K562 (cell line): ENCODE results near the gene KLF5. TPM values are rescaled to one million over a fixed set of nuclear protein-coding genes. Genes with fewer than 3 reads are reported as not detected.

Source experiments
- ATAC-seq: fragments of 200-7000 bp; cut with Tn5 transposase; 3 replicates; pipeline ENCODE4 v1.9.1; 2020; ENCODE audit warnings: moderate library complexity
- BruUV-seq: library from RNA; stranded (reverse); fragments of 400-500 nt; replicated peaks from 2 replicates; lab custom pipeline; 2021; lab: Mats Ljungman, UMichigan
- CTCF ChIA-PET: fragments of 300-600 bp; formaldehyde crosslinking; extraction: SDS; loops from one replicate; lab custom pipeline; 2021; ENCODE audit warnings: low intra/inter-chr PET ratio; lab: Yijun Ruan, JAX
- POLR2A ChIA-PET: fragments of 300-600, 350-650 bp; sonication (Branson Sonifier 250); formaldehyde crosslinking; extraction: SDS; loops from one replicate; lab custom pipeline; 2021; ENCODE audit warnings: antibody characterized with exemption, inconsistent platforms; lab: Yijun Ruan, JAX
- DNase-seq, 4 experiments: peaks; one replicate each; pipeline versions ENCODE4 v3.0.0 to v3.0.0-alpha.2; 2011 to 2018; ENCODE audit warnings: low spot score in 3 of 4, mixed read lengths in 3 of 4; ENCODE audit errors: extremely low read depth in 1 of 4
- FAIRE-seq: peaks from 2 replicates; lab custom pipeline; 2011; peaks lifted over from hg19 to GRCh38; lab: Jason Lieb, UNC
- H2AFZ ChIP-seq: 2 replicates; pipeline ENCODE4 v1.6.0; 2011; ENCODE audit warnings: low read depth, low read length, control low read depth, inconsistent platforms
- H3K27ac ChIP-seq: fragments of 200-600 bp; 3 replicates; pipeline ENCODE4 v1.8.0; 2011; ENCODE audit warnings: low read depth, mild to moderate bottlenecking, control low read depth, inconsistent platforms, low read length, moderate library complexity, mixed read lengths; ENCODE audit errors: extremely low read depth
- H3K27me3 ChIP-seq, 2 experiments: fragments of 300-600 bp in 1 of 2; 2 replicates in 1 of 2; 3 replicates in 1 of 2; pipeline versions ENCODE4 v1.6.0 to v1.8.0; 2011; ENCODE audit warnings: inconsistent platforms in 2 of 2, low read length in 2 of 2, mild to moderate bottlenecking in 1 of 2, mixed read lengths in 1 of 2, moderate library complexity in 1 of 2; ENCODE audit not compliant: control insufficient read depth in 2 of 2, insufficient read depth in 2 of 2
- H3K36me3 ChIP-seq: fragments of 300-600 bp; 3 replicates; pipeline ENCODE4 v1.8.0; 2011; ENCODE audit warnings: mild to moderate bottlenecking, low read length, inconsistent platforms; ENCODE audit not compliant: control insufficient read depth, insufficient read depth
- H3K4me1 ChIP-seq, 2 experiments: fragments of 200-600 bp in 1 of 2; replicated peaks in 1 of 2; 2 replicates in 1 of 2; 3 replicates in 1 of 2; pipeline versions ENCODE4 v1.5.1 to v1.8.0; 2011; ENCODE audit warnings: inconsistent platforms in 2 of 2, low read length in 2 of 2, mild to moderate bottlenecking in 1 of 2, mixed read lengths in 1 of 2, moderate library complexity in 1 of 2; ENCODE audit not compliant: control insufficient read depth in 2 of 2, insufficient read depth in 2 of 2
- H3K4me2 ChIP-seq: 2 replicates; pipeline ENCODE4 v1.6.1; 2011; ENCODE audit warnings: low read length, control low read depth, inconsistent platforms, mixed read lengths; ENCODE audit not compliant: insufficient read depth
- H3K4me3 ChIP-seq: fragments of 200-600 bp; sonication (generic), shearing (Covaris generic); 2 replicates; pipeline ENCODE4 v1.5.1; 2016; ENCODE audit warnings: control low read depth, inconsistent platforms
- H3K79me2 ChIP-seq: fragments of 200-600 bp; 3 replicates; pipeline ENCODE4 v1.8.0; 2011; ENCODE audit warnings: low read length, inconsistent platforms; ENCODE audit not compliant: control insufficient read depth, insufficient read depth
- H3K9ac ChIP-seq, 2 experiments: 2 replicates each; pipeline versions ENCODE4 v1.6.0 to v1.6.1; 2011; ENCODE audit warnings: low read depth in 2 of 2, low read length in 2 of 2, control low read depth in 1 of 2, inconsistent platforms in 1 of 2, mild to moderate bottlenecking in 1 of 2, mixed read lengths in 1 of 2; ENCODE audit not compliant: insufficient read depth in 1 of 2
- H3K9me1 ChIP-seq: one replicate; pipeline ENCODE4 v1.6.0; 2011; ENCODE audit warnings: inconsistent platforms, mild to moderate bottlenecking, low read length, moderate library complexity; ENCODE audit not compliant: control insufficient read depth, insufficient read depth
- H3K9me3 ChIP-seq: replicated peaks from 2 replicates; pipeline ENCODE4 v1.5.1; 2011; ENCODE audit warnings: low read depth, low read length, inconsistent platforms; ENCODE audit not compliant: control insufficient read depth, insufficient read depth
- H4K20me1 ChIP-seq: replicated peaks from 2 replicates; pipeline ENCODE4 v1.6.1; 2011; ENCODE audit warnings: low read length, inconsistent platforms, mixed read lengths; ENCODE audit not compliant: control insufficient read depth, insufficient read depth
- BDP1 ChIP-seq: IDR thresholded peaks from 3 replicates; pipeline ENCODE4 v1.6.1; 2011; ENCODE audit not compliant: insufficient read length, insufficient read depth
- EGR1 ChIP-seq: fragments of 450-650 bp; conservative IDR thresholded peaks from 2 replicates; pipeline ENCODE4 v1.6.1; 2017; ENCODE audit warnings: mild to moderate bottlenecking
- MAFK ChIP-seq: IDR thresholded peaks from 2 replicates; pipeline ENCODE4 v1.6.1; 2011; ENCODE audit warnings: low read length, improper control_type of control experiment
- MECOM ChIP-seq: fragments of 250-450 bp; sonication (Bioruptor Pico); IDR thresholded peaks from 2 replicates; pipeline ENCODE4 v1.8.0; 2022; ENCODE audit warnings: inconsistent platforms
- NCOA2 ChIP-seq, 2 experiments: fragments of 450-650 bp; IDR thresholded peaks; 2 replicates each; pipeline ENCODE4 v1.6.1; 2018; ENCODE audit warnings: mild to moderate bottlenecking in 2 of 2, moderate library complexity in 1 of 2; ENCODE audit not compliant: partially characterized antibody in 2 of 2
- POLR2H ChIP-seq: IDR thresholded peaks from 2 replicates; pipeline ENCODE4 v1.6.1; 2016; ENCODE audit warnings: missing genetic modification characterization, low read depth, mild to moderate bottlenecking, control low read depth, missing compliant biosample characterization, moderate library complexity
- RNF2 ChIP-seq: sonication (generic); IDR thresholded peaks from 2 replicates; pipeline ENCODE4 v1.6.1; 2016
- WGBS: fragments of 100-300 bp; shearing (Covaris generic); methylation state at CpG from one replicate; pipeline ENCODE4 v1.1.6; 2016; ENCODE audit warnings: low coverage, mixed read lengths; ENCODE audit not compliant: insufficient coverage; ENCODE audit errors: missing lambda C conversion rate; 5-methylcytosine and 5-hydroxymethylcytosine counted together
- in situ Hi-C: fragments of 300-500 bp; cut with MboI; formaldehyde crosslinking; loops from 4 replicates; pipeline ENCODE4 v1.15.0; 2018; ENCODE audit warnings: inconsistent platforms, mixed read lengths
- intact Hi-C: fragments of 100-400 bp; cut with micrococcal nuclease; formaldehyde crosslinking; loops from 2 replicates; pipeline ENCODE4 v1.14.2; 2022
- polyA plus RNA-seq, 8 experiments: library from polyadenylated mRNA; depleted of rRNA in 4 of 8; stranded (reverse) in 5 of 8; unstranded in 3 of 8; fragments of >200 nt; fragmentation: Nextera tagmentation in 2 of 8; fragmentation: Illumina TruSeq in 1 of 8; extraction: Ambion mirVana in 2 of 8; extraction: Trizol in 1 of 8; gene quantifications; 2 replicates each; pipeline versions ENCODE4 v1.2.1 to v1.2.3, GENCODE V29; 2011 to 2014; ENCODE audit warnings: inconsistent platforms in 1 of 8, missing spikeins in 1 of 8
- total RNA-seq, 7 experiments: library from RNA; depleted of rRNA in 6 of 7; stranded (reverse); fragments of >200 nt in 6 of 7; fragmentation: Illumina TruSeq in 2 of 7; extraction: Trizol in 2 of 7; gene quantifications; 2 replicates each; pipeline versions ENCODE4 v1.2.1 to v1.2.3, GENCODE V29; 2011 to 2021; ENCODE audit warnings: low replicate concordance in 1 of 7
- TF ChIP-seq, protein P1 (sequence below): sonication (generic); formaldehyde crosslinking; IDR thresholded peaks from 2 replicates; pipeline ENCODE4 v1.8.0; 2022; ENCODE audit warnings: mild to moderate bottlenecking, missing genetic modification reagents

KLF5 gene
- total and polyA plus RNA-seq, 9 of the 15 experiments (the other 6 are each of a cell fraction or from before 2014, with no cell fraction given) = 0.17 to 1.0 (median 0.36) TPM

DNA sequence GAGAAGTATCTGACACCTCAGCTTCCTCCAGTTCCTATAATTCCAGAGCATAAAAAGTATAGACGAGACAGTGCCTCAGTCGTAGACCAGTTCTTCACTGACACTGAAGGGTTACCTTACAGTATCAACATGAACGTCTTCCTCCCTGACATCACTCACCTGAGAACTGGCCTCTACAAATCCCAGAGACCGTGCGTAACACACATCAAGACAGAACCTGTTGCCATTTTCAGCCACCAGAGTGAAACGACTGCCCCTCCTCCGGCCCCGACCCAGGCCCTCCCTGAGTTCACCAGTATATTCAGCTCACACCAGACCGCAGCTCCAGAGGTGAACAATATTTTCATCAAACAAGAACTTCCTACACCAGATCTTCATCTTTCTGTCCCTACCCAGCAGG lies 3.1 kb downstream of the KLF5 start (continued):
- TF ChIP-seq NCOA2 (IDR thresholded peaks at IDR 0.05; ENCODE audit: partially characterized antibody in 2 of 2) (no peak), MECOM (CRISPR knock-in tag) (no peak), POLR2H (tag) (no peak), EGR1 (no peak)

DNA sequence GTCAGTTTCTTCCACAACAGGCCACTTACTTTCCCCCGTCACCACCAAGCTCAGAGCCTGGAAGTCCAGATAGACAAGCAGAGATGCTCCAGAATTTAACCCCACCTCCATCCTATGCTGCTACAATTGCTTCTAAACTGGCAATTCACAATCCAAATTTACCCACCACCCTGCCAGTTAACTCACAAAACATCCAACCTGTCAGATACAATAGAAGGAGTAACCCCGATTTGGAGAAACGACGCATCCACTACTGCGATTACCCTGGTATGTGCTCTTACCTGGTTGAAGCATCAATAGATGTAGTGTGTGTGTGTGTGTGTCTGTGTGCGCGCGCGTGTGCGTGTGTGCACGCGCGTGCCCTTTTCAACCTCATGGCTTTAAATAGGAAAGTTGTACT lies 3.7 kb downstream of the KLF5 start:
- Histone ChIP-seq H3K9ac (no peak overlapping the region), H3K79me2 (no peaks in the 10 kb centered on the region), H3K9me3 (no peaks in the 10 kb centered on the region; the same call in 1 of the 2 replicates), H3K4me3 (no peak overlapping the region), H3K4me1 (peaks cover 3 to 13% of the 10 kb centered on the region in 2 experiments; a peak in 4 of 5 replicates), H3K9me1 (no peaks in the 10 kb centered on the region), H3K36me3 (no peaks in the 10 kb centered on the region), H4K20me1 (no peaks in the 10 kb centered on the region), H3K4me2 (no peak overlapping the region), H3K27me3 (peaks cover 2 to 5% of the 10 kb centered on the region in 2 experiments; a peak in 2 of 5 replicates), H3K27ac (no peak overlapping the region), H2AFZ (no peak overlapping the region)
- intact Hi-C loops (no loop called here), in situ Hi-C loops (no loop called here)
- TF ChIP-seq BDP1 (no peak), RNF2 (no peak), EGR1 (no peak), MAFK (no peak)
- TF ChIP-seq, protein P1, sequence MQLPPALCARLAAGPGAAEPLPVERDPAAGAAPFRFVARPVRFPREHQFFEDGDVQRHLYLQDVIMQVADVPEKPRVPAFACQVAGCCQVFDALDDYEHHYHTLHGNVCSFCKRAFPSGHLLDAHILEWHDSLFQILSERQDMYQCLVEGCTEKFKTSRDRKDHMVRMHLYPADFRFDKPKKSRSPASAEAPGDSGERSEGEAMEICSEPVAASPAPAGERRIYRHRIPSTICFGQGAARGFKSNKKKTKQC (CRISPR knock-in tag) = no peak
- CTCF ChIA-PET = no interaction called here
- BruUV-seq = no TSS peak
- FAIRE-seq = no peak
- no peak for DNase-seq
- 97% methylated on average over 11 of the region's 13 CpGs for WGBS
- POLR2A ChIA-PET = no interaction called here
- no peak for ATAC-seq
